ENCODE measurements around the gene UMODL1.

UMODL1 gene

DNA sequence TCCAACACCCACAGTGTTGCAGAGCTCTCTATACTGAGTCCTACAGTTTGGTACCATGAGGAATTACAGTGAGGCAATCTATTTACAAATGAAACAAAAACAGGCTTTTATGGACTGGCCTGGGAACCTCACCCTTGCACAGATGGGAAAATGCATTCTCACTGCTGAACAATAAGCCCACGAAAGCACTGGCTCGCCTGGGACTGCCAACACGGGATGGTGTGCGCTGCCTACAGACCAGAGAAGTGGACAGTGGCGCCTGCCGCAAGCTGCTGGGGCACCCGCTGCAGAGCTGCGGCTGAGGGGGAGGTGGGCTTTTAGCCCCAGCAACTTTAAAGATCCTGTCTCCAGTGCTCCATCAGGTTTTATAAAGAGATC is 119.4 kb downstream of the UMODL1 start:
- no peak for DNase-seq (ENCODE audit: low read depth, low spot score)

- DNase-seq (ENCODE audit: low read depth, low spot score): no peak
These were observed 119.9 kb downstream of the UMODL1 start for GRCh38 chr21:42191064-42191463.

- DNase-seq (ENCODE audit: low read depth, low spot score): no peak
These were observed 120.8 kb downstream of the UMODL1 start for GRCh38 chr21:42191696-42192595.

All from astrocyte of the hippocampus (primary cell).